Central memory CD4-positive, alpha-beta T cell (primary cell): ENCODE measurements around the gene WASF3.
"Not testable (repeated sequence)": the region's sequence is repeated elsewhere in the genome, so short reads cannot be mapped to it uniquely, and the experiment has no call there.

Source experiments
- DNase-seq: peaks from one replicate; pipeline ENCODE4 v3.0.0; 2022

WASF3 gene

GRCh38 chr13:26636073-26636472, 78.6 kb downstream of the WASF3 start:
- not testable (repeated sequence) for DNase-seq

DNA sequence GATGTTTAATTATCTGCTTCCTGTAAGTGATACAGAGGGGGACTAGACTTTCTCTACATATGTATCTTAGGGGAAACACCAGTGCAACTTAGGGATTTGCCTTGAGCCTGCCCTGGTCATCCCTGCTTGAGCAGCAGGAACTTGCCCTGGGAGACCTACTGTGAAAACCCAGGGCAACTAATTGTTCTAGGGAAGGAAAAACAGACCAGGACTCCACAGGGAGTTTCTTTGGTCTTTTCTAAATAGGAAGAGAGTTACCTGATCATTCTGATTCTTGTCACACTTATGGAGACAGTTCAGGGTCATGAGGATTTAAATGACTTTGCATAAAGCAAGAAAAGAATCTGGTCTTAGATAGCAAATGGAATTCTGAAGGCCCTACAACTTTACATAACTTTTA, 89.1 kb downstream of the WASF3 start:
- DNase-seq = no peak

DNA sequence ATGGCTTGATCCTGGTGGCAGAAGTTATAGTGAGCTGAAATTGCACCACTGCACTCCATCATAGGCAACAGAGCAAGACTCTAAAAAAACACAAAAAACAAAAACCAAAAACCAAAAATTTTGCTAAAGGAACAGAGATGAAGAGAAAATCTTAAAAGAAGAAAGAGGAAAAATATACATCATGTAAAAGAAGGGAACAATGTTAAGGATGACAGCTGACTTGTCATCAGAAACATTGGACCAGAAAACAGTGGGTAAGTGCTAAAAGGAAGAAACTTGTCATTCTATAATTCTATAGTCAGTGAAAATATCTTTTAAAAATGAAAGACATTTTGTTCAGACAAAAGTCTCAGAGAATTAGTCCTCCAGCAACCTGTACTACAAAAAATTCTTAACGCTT, 93.8 kb downstream of the WASF3 start:
- DNase-seq = no peak

GRCh38 chr13:26653310-26653709, 95.8 kb downstream of the WASF3 start:
- no peak for DNase-seq

- DNase-seq = no peak
Observed at GRCh38 chr13:26653842-26654241, 96.4 kb downstream of the WASF3 start.

DNA sequence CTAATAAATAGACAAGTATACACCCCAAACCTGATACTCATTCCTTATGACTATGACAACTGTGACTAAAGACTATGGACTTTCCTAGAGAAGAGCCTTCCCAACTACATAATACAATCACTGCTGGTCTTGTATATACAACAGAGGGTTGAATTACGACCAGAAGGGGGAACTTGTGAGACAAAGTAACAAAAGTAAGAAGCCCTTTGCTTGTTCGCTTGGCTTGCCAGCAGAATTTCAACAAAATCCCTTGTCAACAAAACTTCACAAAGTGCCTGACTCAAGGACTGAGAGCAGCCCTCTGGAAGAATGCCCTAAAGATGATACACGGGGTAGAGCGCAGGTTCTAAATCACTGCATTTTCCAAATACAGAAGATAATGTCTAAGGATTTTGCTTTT, 99.4 kb downstream of the WASF3 start:
- no peak for DNase-seq

GRCh38 chr13:26658448-26659385, 101.2 kb downstream of the WASF3 start:
- no peak for DNase-seq

DNA sequence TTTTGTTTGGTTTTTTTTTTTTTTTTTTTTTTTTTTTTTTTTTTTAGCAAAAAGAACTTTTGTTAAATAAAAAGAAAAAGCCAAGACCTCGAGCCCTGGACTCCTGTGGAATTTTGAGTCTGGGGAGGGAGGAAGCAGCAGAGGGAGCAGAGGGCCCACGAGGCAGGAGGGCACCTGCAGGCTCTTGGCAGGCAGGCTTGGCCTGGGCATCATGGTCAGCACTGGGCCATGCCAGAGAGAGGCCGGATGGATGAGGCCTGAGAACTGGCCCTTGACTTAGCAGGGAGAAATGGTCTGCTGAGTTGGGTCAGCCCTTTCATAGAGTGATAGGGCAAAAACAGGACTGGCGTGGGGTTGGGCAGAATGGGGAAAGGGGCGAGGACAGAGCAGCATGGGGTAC, 102.7 kb downstream of the WASF3 start:
- no peak for DNase-seq

DNA sequence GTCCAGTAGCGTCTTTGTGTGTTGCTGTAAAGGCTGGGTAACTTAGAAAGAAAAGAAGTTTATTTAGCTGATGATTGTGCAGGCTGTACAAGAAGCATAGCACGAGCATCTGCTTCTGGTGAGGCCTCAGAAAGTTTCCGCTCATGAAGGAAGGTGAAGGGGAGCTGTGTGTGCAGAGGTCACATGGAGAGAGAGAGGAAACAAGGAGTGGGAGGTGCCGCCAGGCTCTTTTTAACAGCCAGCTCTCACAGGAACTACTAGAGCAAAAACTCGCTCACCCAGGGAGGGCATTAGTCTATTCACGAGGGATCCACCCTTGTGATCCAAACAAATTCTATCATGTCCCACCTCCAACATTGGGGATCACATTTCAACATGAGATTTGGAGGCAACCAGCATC, 103.3 kb downstream of the WASF3 start:
- no peak for DNase-seq

- no peak for DNase-seq
Observed at GRCh38 chr13:26663791-26664190, 106.3 kb downstream of the WASF3 start.

GRCh38 chr13:26664286-26664685, 106.8 kb downstream of the WASF3 start:
- DNase-seq = no peak

- no peak for DNase-seq
Observed at GRCh38 chr13:26664876-26665275, 107.4 kb downstream of the WASF3 start.

DNA sequence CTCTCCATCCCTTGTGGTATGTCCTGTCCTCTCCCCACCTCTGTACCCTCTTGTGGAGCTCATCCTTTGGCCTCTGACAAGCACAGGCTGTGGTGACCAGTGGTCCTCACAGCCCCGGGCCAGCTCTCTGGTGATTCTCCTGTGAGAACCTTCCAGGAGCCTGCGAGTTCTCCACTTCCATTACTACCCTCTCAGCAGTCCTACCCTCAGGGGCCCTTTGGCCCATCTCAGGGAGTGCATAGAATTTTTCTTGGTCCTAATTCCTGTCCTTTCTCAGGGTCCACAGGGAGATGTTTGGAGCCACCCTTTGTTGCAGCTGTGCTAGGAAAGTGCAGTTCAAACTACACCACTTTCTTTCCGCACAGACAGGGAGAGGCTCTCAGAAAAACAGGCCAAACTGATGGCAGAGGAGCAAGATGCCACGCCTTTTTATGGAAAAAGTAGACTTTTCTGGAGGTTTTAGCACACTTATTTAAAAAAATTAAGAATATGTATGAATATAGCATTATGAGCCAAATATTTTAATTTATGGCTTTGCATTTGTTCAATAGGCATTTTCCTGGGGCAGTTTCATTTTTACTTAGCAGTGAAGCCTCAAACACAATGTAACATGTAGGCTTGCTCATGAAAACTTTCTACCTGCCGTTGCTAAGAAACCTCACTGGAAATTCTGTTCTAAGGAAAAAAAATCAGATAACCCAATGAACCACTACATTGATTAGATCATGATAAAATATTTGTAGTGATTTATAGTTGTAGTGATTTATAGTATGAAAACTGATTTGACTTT, 111.1 kb downstream of the WASF3 start:
- DNase-seq = no peak

DNA sequence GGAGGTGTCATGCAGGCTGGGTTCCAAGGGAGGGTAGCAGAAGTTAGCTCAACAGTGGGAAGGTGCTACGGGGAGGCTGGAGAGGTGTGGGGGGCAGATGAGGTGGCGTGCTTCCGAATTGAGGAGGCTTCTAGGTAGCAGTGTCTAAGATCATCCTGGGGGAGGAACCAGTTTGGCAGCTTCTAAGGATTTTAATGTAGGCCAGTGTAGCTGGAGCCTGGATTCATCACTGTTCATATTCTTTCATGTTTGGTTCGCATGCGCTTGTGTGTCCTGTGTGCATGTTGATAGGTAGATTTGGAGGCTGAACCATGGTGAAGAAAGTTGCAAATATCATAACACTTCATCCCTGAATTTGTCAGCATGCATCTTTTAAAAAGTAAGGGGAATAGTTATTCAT, 116.4 kb downstream of the WASF3 start:
- no peak for DNase-seq

GRCh38 chr13:26677156-26677555, 119.7 kb downstream of the WASF3 start:
- no peak for DNase-seq

GRCh38 chr13:26678330-26678729, 120.8 kb downstream of the WASF3 start:
- no peak for DNase-seq

- no peak for DNase-seq
Observed at GRCh38 chr13:26678796-26679195, 121.3 kb downstream of the WASF3 start.

DNA sequence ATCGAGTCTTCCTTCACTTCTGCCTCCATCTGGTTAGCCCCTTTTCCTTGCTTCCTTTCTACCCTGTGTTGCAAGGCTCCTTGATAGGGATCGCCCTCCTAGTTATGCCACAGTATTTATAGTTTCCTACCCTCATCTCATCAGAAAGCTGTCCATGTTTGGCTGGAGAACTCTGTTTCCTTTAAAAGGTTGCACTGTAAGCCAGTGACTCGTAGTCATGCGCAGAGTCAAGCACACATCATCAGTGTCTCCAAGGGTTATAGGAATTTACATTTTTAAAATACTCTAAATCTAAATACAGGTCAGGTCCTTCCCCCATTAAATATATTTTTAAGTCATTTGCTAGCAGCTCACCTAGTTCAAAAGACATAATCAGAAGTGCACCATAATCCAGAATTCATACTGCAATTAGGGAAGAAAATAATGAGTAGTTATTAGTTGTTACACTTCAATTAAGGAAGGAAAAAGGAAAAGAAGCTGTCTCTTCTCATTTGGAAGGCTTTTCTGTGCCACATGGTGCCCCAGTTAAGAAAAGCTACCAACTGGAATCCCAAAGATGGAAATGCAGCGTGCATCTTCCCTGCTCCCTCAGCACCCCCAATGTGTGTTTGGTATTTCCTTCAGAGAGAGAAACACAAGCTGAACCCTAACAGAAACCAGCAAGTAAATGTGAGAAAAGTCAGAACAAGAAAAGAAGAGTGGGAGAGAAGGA, 122.1 kb downstream of the WASF3 start:
- DNase-seq = no peak

GRCh38 chr13:26680123-26680450, 122.6 kb downstream of the WASF3 start:
- DNase-seq = no peak

DNA sequence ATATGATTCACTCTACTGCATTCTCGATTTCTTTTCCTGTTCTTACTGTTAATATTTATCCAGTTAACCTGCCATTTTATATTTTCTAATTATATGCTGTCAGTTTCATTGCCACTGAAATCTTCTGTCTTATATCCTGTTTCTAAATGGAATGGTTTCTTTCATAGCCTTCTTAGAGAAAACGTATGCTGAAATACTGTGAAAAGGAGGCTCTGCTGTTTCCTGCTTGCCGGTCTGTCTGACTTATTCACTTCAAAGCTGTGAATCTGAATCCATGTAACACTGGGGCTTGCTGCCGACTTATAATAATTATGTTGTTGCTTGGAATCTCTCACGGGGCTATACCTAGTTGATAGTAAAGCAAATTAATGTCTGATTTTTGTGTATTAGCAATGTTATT, 123.1 kb downstream of the WASF3 start:
- no peak for DNase-seq

DNA sequence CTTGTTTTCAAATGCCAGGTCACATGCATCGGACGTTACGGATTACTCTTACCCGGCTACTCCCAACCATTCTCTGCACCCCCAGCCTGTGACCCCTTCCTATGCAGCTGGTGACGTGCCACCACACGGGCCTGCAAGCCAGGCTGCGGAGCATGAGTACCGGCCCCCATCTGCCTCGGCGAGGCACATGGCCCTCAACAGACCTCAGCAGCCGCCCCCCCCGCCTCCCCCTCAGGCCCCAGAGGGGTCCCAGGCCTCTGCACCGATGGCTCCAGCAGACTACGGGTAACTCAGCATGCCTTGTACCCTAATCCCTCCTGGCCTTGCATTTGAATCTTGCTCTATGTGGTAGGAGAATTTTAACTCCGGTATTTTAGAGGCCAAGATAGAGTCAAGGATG, 123.6 kb downstream of the WASF3 start:
- DNase-seq = no peak

GRCh38 chr13:26682606-26683005, 125.1 kb downstream of the WASF3 start:
- no peak for DNase-seq

DNA sequence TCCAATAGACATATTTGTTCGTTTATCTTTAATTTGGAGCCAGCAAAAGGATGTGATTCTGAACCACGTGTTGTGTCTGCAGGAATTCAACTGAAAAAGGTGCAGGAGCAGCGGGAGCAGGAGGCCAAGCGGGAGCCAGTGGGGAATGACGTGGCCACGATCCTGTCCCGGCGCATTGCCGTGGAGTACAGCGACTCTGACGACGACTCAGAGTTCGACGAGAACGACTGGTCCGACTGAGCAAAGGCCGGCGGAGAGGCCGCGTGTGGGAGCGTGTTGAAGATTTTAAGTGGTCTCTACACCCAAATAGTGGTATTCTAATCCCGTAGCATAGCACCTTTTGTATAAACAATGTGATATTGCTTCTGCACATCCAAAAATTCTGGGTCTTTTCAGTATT, 128.1 kb downstream of the WASF3 start:
- no peak for DNase-seq

DNA sequence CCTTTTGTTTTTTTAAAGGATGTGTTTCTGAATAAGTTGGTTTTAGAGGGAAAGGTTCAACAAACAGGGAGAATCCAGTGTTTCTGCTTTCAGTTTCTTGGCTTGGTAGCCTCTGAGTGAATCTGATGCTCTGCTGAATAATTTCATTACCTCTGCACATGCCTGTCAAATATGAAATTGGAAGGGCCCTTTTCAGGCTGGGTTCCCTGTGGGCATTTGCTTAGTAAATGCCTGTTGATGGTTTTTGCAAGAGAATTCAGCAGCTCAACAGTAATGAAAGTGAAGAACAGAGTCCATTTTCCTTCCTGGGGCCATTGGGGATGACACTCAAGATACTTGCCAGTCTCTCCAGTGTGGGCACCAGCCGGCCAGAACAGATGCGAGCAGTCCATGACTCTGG, 128.8 kb downstream of the WASF3 start:
- DNase-seq = no peak
